A549 (cell line): ENCODE results near the gene DOCK10. TPM values are rescaled to one million over a fixed set of nuclear protein-coding genes. Genes with fewer than 3 reads are reported as not detected.

Source experiments
- ATAC-seq, 2 experiments: fragments of 200-7000 bp in 1 of 2; fragments of >200 bp in 1 of 2; cut with Nextera tagmentation in 1 of 2; cut with Tn5 transposase in 1 of 2; 3 replicates each; pipeline versions ENCODE4 v1.8.0 to v1.9.1; 2018 to 2020; ENCODE audit warnings: mild to moderate bottlenecking in 1 of 2, moderate library complexity in 1 of 2
- CTCF ChIA-PET: fragments of 300-600 bp; sonication (Branson Sonifier 250); formaldehyde crosslinking; extraction: SDS; loops from one replicate; lab custom pipeline; 2021; ENCODE audit warnings: antibody characterized with exemption, inconsistent platforms; lab: Yijun Ruan, JAX
- POLR2A ChIA-PET: fragments of 350-600 bp; formaldehyde crosslinking; extraction: SDS; loops from one replicate; lab custom pipeline; 2021; ENCODE audit warnings: antibody characterized with exemption, inconsistent platforms; lab: Yijun Ruan, JAX
- DNase-seq, 2 experiments: peaks; one replicate each; pipeline versions ENCODE4 v3.0.0 to v3.0.0-alpha.2; 2011 to 2016; ENCODE audit warnings: low read depth in 1 of 2, low spot score in 1 of 2
- FAIRE-seq: peaks from 2 replicates; lab custom pipeline; 2011; peaks lifted over from hg19 to GRCh38; lab: Jason Lieb, UNC
- H3K27ac ChIP-seq, 2 experiments: fragments of >200 bp; sonication (Bioruptor Twin); formaldehyde crosslinking; 3 replicates each; pipeline ENCODE4 v1.5.1; 2016 to 2017
- H3K4me1 ChIP-seq: fragments of >200 bp; sonication (Bioruptor Twin); formaldehyde crosslinking; 3 replicates; pipeline ENCODE4 v1.6.1; 2016
- H3K4me2 ChIP-seq: fragments of >200 bp; sonication (Bioruptor Twin); formaldehyde crosslinking; 3 replicates; pipeline ENCODE4 v1.6.1; 2016
- H3K4me3 ChIP-seq: fragments of >200 bp; sonication (Bioruptor Twin); formaldehyde crosslinking; 3 replicates; pipeline ENCODE4 v1.5.1; 2016
- H3K9me3 ChIP-seq: fragments of >200 bp; sonication (Bioruptor Twin); formaldehyde crosslinking; 3 replicates; pipeline ENCODE4 v1.6.1; 2016
- EHF ChIP-seq: fragments of 250-450 bp; sonication (Bioruptor Pico); IDR thresholded peaks from 2 replicates; pipeline ENCODE4 v1.5.0; 2020; ENCODE audit warnings: mild to moderate bottlenecking
- EHMT2 ChIP-seq: fragments of 200-600 bp; sonication (generic); IDR thresholded peaks from 2 replicates; pipeline ENCODE4 v1.6.1; 2016; ENCODE audit warnings: antibody characterized with exemption, low read depth, mild to moderate bottlenecking, moderate library complexity
- FOSB ChIP-seq: fragments of 250-450 bp; sonication (Bioruptor Pico); IDR thresholded peaks from 2 replicates; pipeline ENCODE4 v1.5.0; 2020; ENCODE audit warnings: mild to moderate bottlenecking, moderate library complexity
- HEYL ChIP-seq: fragments of 250-450 bp; sonication (Bioruptor Pico); IDR thresholded peaks from 2 replicates; pipeline ENCODE4 v1.8.0; 2021; ENCODE audit warnings: mild to moderate bottlenecking, moderate library complexity
- NFE2L2 ChIP-seq: fragments of 150-350 bp; conservative IDR thresholded peaks from 2 replicates; pipeline ENCODE4 v1.6.1; 2014; ENCODE audit warnings: low read length
- POLR2AphosphoS2 ChIP-seq: conservative IDR thresholded peaks from 2 replicates; pipeline ENCODE4 v1.6.1; 2012; ENCODE audit warnings: low read length, improper control_type of control experiment, inconsistent platforms
- RAD21 ChIP-seq, 2 experiments: fragments of >200 bp in 1 of 2; sonication (Bioruptor Twin) in 1 of 2; formaldehyde crosslinking in 1 of 2; IDR thresholded peaks in 1 of 2; conservative IDR thresholded peaks in 1 of 2; 2 replicates in 1 of 2; 3 replicates in 1 of 2; pipeline ENCODE4 v1.6.1; 2012 to 2018; ENCODE audit warnings: inconsistent platforms in 1 of 2
- RCOR1 ChIP-seq: fragments of 150-350 bp; IDR thresholded peaks from 2 replicates; pipeline ENCODE4 v1.6.1; 2014; ENCODE audit warnings: antibody characterized with exemption, low read length, low read depth
- SREBF2 ChIP-seq: fragments of 450-650 bp; IDR thresholded peaks from 2 replicates; pipeline ENCODE4 v1.6.1; 2014; ENCODE audit warnings: mild to moderate bottlenecking, moderate library complexity
- TFCP2L1 ChIP-seq: fragments of 250-450 bp; sonication (Bioruptor Pico); IDR thresholded peaks from 2 replicates; pipeline ENCODE4 v1.5.0; 2021; ENCODE audit warnings: mild to moderate bottlenecking
- WGBS: methylation state at CpG from one replicate; pipeline ENCODE4 v1.1.6; 2017; ENCODE audit errors: missing lambda C conversion rate; 5-methylcytosine and 5-hydroxymethylcytosine counted together
- polyA plus RNA-seq, 4 experiments: library from polyadenylated mRNA; depleted of rRNA in 3 of 4; stranded (reverse); fragments of >200 nt; fragmentation: RNase III in 1 of 4; extraction: RNeasy Plus Mini Kit Qiagen cat#74134 plus additional on column Dnase treatment in 1 of 4; gene quantifications; 2 replicates in 3 of 4; 3 replicates in 1 of 4; pipeline ENCODE4 v1.2.3, GENCODE V29; 2011 to 2017
- TF ChIP-seq, protein P1 (sequence below): fragments of 450-650 bp; IDR thresholded peaks from 2 replicates; pipeline ENCODE4 v1.6.1; 2014; ENCODE audit warnings: antibody characterized with exemption
- TF ChIP-seq, protein P2 (sequence below): IDR thresholded peaks from 2 replicates; pipeline ENCODE4 v1.6.1; 2012
- TF ChIP-seq, protein P3 (sequence below): fragments of >200 bp; sonication (Bioruptor Twin); formaldehyde crosslinking; IDR thresholded peaks from 3 replicates; pipeline ENCODE4 v1.5.1; 2016
- TF ChIP-seq, protein P4 (sequence below): fragments of 250-450 bp; sonication (Bioruptor Pico); IDR thresholded peaks from 2 replicates; pipeline ENCODE4 v1.5.0; 2020; ENCODE audit warnings: low read depth, mild to moderate bottlenecking, moderate library complexity
- TF ChIP-seq, protein P5 (sequence below): IDR thresholded peaks from 2 replicates; pipeline ENCODE4 v1.6.1; 2012; ENCODE audit warnings: low read depth, borderline replicate concordance

Gene DOCK10
- polyA plus RNA-seq, 2 of the 4 experiments (the other 2 are of a cell fraction) = 43.0 to 45.3 TPM

DNA sequence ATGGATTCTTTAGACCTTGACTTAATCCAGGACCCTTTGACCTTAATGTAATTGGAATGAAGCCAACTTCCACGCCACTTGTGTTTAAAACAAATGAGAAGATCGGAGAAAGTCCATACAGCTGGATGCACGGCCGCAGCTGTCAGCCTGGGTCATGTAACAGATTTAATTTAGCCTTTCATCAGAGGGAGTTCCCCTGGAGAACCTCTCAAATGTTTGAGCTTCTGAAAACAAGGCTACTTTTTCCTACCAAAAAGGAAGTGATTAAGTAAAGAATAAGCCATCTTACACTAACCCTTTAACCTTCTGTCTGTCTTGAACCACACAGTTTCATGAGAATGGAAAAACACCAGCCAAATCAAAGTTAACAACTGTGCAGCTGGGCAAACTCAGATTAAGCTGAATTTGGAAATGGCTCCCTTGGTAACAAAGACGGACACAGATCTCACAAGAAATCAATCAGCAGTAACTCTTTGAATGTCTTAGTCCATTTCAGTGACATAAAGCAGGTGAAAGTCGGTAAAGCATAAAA, 103.6 kb downstream of the DOCK10 start (continued):
- TF ChIP-seq, protein P1, sequence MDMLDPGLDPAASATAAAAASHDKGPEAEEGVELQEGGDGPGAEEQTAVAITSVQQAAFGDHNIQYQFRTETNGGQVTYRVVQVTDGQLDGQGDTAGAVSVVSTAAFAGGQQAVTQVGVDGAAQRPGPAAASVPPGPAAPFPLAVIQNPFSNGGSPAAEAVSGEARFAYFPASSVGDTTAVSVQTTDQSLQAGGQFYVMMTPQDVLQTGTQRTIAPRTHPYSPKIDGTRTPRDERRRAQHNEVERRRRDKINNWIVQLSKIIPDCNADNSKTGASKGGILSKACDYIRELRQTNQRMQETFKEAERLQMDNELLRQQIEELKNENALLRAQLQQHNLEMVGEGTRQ = no peak
- TF ChIP-seq, protein P2, sequence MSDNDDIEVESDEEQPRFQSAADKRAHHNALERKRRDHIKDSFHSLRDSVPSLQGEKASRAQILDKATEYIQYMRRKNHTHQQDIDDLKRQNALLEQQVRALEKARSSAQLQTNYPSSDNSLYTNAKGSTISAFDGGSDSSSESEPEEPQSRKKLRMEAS = no peak
- TF ChIP-seq EHMT2 = no peak
- TF ChIP-seq, protein P3, sequence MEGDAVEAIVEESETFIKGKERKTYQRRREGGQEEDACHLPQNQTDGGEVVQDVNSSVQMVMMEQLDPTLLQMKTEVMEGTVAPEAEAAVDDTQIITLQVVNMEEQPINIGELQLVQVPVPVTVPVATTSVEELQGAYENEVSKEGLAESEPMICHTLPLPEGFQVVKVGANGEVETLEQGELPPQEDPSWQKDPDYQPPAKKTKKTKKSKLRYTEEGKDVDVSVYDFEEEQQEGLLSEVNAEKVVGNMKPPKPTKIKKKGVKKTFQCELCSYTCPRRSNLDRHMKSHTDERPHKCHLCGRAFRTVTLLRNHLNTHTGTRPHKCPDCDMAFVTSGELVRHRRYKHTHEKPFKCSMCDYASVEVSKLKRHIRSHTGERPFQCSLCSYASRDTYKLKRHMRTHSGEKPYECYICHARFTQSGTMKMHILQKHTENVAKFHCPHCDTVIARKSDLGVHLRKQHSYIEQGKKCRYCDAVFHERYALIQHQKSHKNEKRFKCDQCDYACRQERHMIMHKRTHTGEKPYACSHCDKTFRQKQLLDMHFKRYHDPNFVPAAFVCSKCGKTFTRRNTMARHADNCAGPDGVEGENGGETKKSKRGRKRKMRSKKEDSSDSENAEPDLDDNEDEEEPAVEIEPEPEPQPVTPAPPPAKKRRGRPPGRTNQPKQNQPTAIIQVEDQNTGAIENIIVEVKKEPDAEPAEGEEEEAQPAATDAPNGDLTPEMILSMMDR = no peak
- TF ChIP-seq, all 56 proteins: peak for 0

DNA sequence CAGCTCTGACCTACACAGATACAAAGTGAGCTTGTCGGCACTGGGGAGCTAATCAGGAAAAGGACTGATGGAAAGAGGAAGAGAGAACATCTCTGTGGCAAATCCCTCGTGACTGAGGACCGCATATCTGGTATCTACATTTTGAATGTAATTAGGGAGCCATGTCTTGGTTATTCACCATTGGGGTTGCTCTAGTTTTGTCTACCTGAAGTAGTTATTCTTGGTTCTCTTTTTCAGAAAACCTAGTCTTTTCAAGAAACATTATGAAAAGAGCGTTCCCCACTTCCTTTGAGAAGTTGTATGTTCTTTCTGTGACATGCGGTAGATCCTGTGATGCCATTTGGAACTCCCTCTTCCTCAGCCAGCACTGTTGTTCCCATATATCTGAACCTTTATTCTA, 104.4 kb downstream of the DOCK10 start:
- POLR2A ChIA-PET = no interaction called here
- no peak for DNase-seq
- WGBS = 96% methylated on average over 5 of the region's 5 CpGs
- TF ChIP-seq, protein P4, sequence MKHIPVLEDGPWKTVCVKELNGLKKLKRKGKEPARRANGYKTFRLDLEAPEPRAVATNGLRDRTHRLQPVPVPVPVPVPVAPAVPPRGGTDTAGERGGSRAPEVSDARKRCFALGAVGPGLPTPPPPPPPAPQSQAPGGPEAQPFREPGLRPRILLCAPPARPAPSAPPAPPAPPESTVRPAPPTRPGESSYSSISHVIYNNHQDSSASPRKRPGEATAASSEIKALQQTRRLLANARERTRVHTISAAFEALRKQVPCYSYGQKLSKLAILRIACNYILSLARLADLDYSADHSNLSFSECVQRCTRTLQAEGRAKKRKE (CRISPR knock-in tag) = no peak
- TF ChIP-seq SREBF2 (no peak), TFCP2L1 (CRISPR knock-in tag) (no peak), POLR2AphosphoS2 (no peak), RAD21 (conservative IDR thresholded peaks at IDR 0.05 in 1 of 2, IDR thresholded peaks at IDR 0.05 in 1 of 2) (no peak), HEYL (CRISPR knock-in tag) (no peak), NFE2L2 (no peak), RCOR1 (no peak)
- TF ChIP-seq, protein P5, sequence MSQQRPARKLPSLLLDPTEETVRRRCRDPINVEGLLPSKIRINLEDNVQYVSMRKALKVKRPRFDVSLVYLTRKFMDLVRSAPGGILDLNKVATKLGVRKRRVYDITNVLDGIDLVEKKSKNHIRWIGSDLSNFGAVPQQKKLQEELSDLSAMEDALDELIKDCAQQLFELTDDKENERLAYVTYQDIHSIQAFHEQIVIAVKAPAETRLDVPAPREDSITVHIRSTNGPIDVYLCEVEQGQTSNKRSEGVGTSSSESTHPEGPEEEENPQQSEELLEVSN = no peak
- TF ChIP-seq, protein P3 = no peak
- TF ChIP-seq, all 56 proteins: peak for 0
- Histone ChIP-seq H3K9me3 (no peaks in the 10 kb centered on the region), H3K4me3 (no peak overlapping the region), H3K27ac (no peak overlapping the region), H3K4me1 (no peaks in the 10 kb centered on the region), H3K4me2 (no peak overlapping the region)
- ATAC-seq (no peak), FAIRE-seq (no peak)
- CTCF ChIA-PET = no interaction called here

DNA sequence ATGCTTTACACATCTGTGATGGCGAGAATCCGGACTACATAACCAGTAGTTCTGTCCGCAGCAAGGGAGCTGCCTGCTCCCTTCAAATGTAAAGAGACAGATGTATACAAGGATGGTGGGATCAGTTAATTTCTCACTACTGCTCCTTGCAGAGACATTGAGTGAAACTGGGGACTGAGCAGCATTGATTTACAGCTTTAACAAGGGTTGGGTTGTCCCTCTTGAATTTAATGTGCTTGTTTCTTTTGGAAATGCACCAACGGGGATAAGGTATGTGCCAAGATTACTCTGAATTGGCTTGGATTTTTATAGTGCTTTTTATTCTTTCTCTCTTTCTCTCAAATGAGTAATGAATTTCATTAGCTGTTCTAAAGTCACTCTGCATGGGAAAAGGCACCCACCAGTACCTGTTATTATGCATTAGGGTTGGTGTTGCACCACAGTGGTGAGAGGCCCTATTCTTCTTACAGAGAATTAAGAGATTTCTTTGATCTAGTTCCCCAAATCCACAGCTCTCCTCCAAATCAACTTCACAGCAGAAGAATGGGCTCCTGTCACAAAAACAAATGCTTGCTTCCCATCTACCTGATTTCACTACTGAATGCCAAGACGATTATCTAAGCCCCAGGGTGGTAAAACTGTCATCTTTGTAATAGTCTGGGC, 107.6 kb downstream of the DOCK10 start:
- no peak for DNase-seq
- FAIRE-seq = no peak
- H3K27ac ChIP-seq = no peak overlapping the region
- TF ChIP-seq EHF (CRISPR knock-in tag) = no peak
- TF ChIP-seq FOSB (CRISPR knock-in tag) = no peak
- TF ChIP-seq, protein P4 (CRISPR knock-in tag) = no peak
- POLR2A ChIA-PET = no interaction called here
- no peaks in the 10 kb centered on the region for H3K9me3 ChIP-seq
- CTCF ChIA-PET = no interaction called here
- no peaks in the 10 kb centered on the region for H3K4me1 ChIP-seq
- no peak overlapping the region for H3K4me2 ChIP-seq
- 88% methylated on average over 5 of the region's 5 CpGs for WGBS
- no peak overlapping the region for H3K4me3 ChIP-seq
- no peak for ATAC-seq
